Heart left ventricle (tissue), 16 donors: ENCODE results near the gene SUCNR1. TPM values are rescaled to one million over a fixed set of nuclear protein-coding genes. Genes with fewer than 3 reads are reported as not detected.
"Not testable (repeated sequence)": the region's sequence is repeated elsewhere in the genome, so short reads cannot be mapped to it uniquely, and the experiment has no call there.

ENCODE experiments used
- ATAC-seq, 4 donors: fragments of 200-7000 bp; cut with Tn5 transposase; one replicate each; pipeline ENCODE4 v1.9.1; 2020 to 2022; ENCODE audit warnings: moderate library complexity in 4 of 4, mild to moderate bottlenecking in 3 of 4, moderate number of reproducible peaks in 1 of 4
- DNase-seq, 5 donors: peaks; one replicate each; pipeline ENCODE4 v3.0.0-alpha.2; 2020
- H3K27ac ChIP-seq, 12 donors: fragments of 200-600 bp; sonication (generic) in 4 of 12; one replicate each; pipeline versions ENCODE4 v1.5.0 to v1.8.0; 2016 to 2022; ENCODE audit warnings: mild to moderate bottlenecking in 2 of 12
- H3K27me3 ChIP-seq, 9 donors: fragments of 200-600 bp; sonication (generic) in 2 of 9; one replicate each; pipeline versions ENCODE4 v1.5.1 to v1.8.0; 2016 to 2022; ENCODE audit warnings: mild to moderate bottlenecking in 3 of 9
- H3K36me3 ChIP-seq, 9 donors: fragments of 200-600 bp; sonication (generic) in 2 of 9; one replicate each; pipeline versions ENCODE4 v1.5.0 to v1.8.0; 2018 to 2022; ENCODE audit warnings: mild to moderate bottlenecking in 2 of 9
- H3K4me1 ChIP-seq, 12 donors: fragments of 200-600 bp; sonication (generic) in 4 of 12; one replicate each; pipeline versions ENCODE4 v1.5.0 to v1.8.0; 2016 to 2022; ENCODE audit warnings: mild to moderate bottlenecking in 3 of 12
- H3K4me3 ChIP-seq, 12 donors: fragments of 200-600 bp; sonication (generic) in 4 of 12; one replicate each; pipeline versions ENCODE4 v1.5.0 to v1.8.0; 2017 to 2022; ENCODE audit warnings: mild to moderate bottlenecking in 9 of 12, moderate library complexity in 4 of 12
- H3K9me3 ChIP-seq, 12 donors: fragments of 200-600 bp; sonication (generic) in 4 of 12; one replicate each; pipeline versions ENCODE4 v1.5.0 to v1.8.0; 2016 to 2022; ENCODE audit warnings: mild to moderate bottlenecking in 1 of 12
- CTCF ChIP-seq, 12 donors: fragments of 200-600 bp; sonication (generic) in 4 of 12; IDR thresholded peaks; one replicate each; pipeline versions ENCODE4 v1.5.0 to v1.8.0; 2018 to 2022; ENCODE audit warnings: antibody characterized with exemption in 12 of 12, mild to moderate bottlenecking in 5 of 12
- POLR2A ChIP-seq, 2 donors: fragments of 450-650 bp; IDR thresholded peaks; one replicate each; pipeline ENCODE4 v1.6.1; 2017; ENCODE audit warnings: antibody characterized with exemption in 2 of 2, mild to moderate bottlenecking in 2 of 2, moderate library complexity in 2 of 2
- WGBS, 4 donors: extraction: QIAGEN DNeasy Blood & Tissue Kit in 2 of 4; methylation state at CpG; one replicate each; pipeline versions ENCODE4 v1.1.5 to v1.1.7; 2013 to 2018; 5-methylcytosine and 5-hydroxymethylcytosine counted together
- intact Hi-C, 10 donors: fragments of 100-400 bp; cut with DNase I; formaldehyde crosslinking; loops; one replicate each; pipeline versions ENCODE4 v1.11.1 to v1.14.2; 2022
- polyA plus RNA-seq, 2 donors: library from polyadenylated mRNA; stranded (reverse); fragments of 200-250 nt; gene quantifications; one replicate each; pipeline ENCODE4 v1.2.3, GENCODE V29; 2013
- total RNA-seq, 9 donors: library from RNA; depleted of rRNA in 2 of 9; stranded (reverse); fragments of >200 nt in 2 of 9; fragmentation: NEBNext Ultra II Directional in 3 of 9; extraction: Animal tissue kit (Norgen Biotek cat#: 25700) in 3 of 9; gene quantifications; one replicate each; pipeline versions ENCODE4 v1.1.0 to v1.2.4, GENCODE V29; 2016 to 2023
- donor health status: ischemic (EF 13 %, LVEDD 7.1; RV severe dilation, severe dysfunction).
- donor health status: healthy with polysubstance abuse.
- donor health status: DM: no; HTN: yes; CAD: no.
- donor health status: DM: no; HTN: no; CAD: no.
- donor health status: ischemic (EF 25% LVEDD 6.9; RV normal size, moderate dysfunction).
- donor health status: ischemic (EF 25% LVEDD 5.7; RV mildly dilated, moderate dysfunction).
- donor health status: healthy.
- donor health status: DM: yes; HTN: yes; CAD: no.
- donor health status: ischemic (EF 35%, LVEDD 5.7; RV mildly dilated, moderate dysfunction).
- donor health status: nonischemic (EF 11% LVEDD 7.7; RV severe dilation, severe dysfunction).
- donor health status: DM: yes; HTN: yes; CAD: no.
- donor health status: PGD.
- donor health status: ischemic (EF 29% LVEDD 5.4; RV normal size, mild dysfunction).
- donor health status: nonischemic (EF 23%, LVEDD 6.1; RV moderate dilation, normal function).

SUCNR1 gene
- total and polyA plus RNA-seq, 11 donors: 0.07 to 7.2 (median 0.18) TPM; not detected in 1

- no peak overlapping the region for H3K4me3 ChIP-seq
- DNase-seq (no peak), ATAC-seq (no peak)
- H3K4me1 ChIP-seq: peaks cover 0 to 43% (median 2%) of the 10 kb centered on the region in 12 donors
- intact Hi-C loops: no loop called here
- no peaks in the 10 kb centered on the region for H3K9me3 ChIP-seq
- 40 to 54% (median 47%) methylated on average over 3 of the region's 3 CpGs for WGBS, 4 donors
- H3K27ac ChIP-seq: no peak overlapping the region
- H3K36me3 ChIP-seq: no peaks in the 10 kb centered on the region
- TF ChIP-seq POLR2A (IDR thresholded peaks at IDR 0.05) (no peak), CTCF (IDR thresholded peaks at IDR 0.05) (no peak)
- no peaks in the 10 kb centered on the region for H3K27me3 ChIP-seq
Observed at GRCh38 chr3:151869181-151869580, 4.3 kb upstream of the SUCNR1 start.

GRCh38 chr3:151871639-151872468 lies 1.6 kb upstream of the SUCNR1 start:
- Histone ChIP-seq H3K4me1 (peaks cover 0 to 45% (median 0%) of the 10 kb centered on the region in 12 donors), H3K27me3 (no peaks in the 10 kb centered on the region), H3K9me3 (no peaks in the 10 kb centered on the region), H3K4me3 (no peak overlapping the region), H3K36me3 (no peaks in the 10 kb centered on the region), H3K27ac (peak overlapping the region in 6 of 12 donors; percentile 6 to 85 (median 29))
- TF ChIP-seq CTCF (IDR thresholded peaks at IDR 0.05) (no peak), POLR2A (IDR thresholded peaks at IDR 0.05) (no peak)
- intact Hi-C loops: no loop called here
- DNase-seq (peak in 3 of 5 donors; percentile 14 to 31 (median 23)), ATAC-seq (peak; percentile 32 to 93 (median 84))
- WGBS, 4 donors: 40 to 46% (median 44%) methylated on average over 8 of the region's 8 CpGs

- H3K4me1 ChIP-seq: peaks cover 0 to 47% (median 0%) of the 10 kb centered on the region in 12 donors
- DNase-seq: peak in 1 of 5 donors; percentile 28
- ATAC-seq, H3K9me3 ChIP-seq, intact Hi-C loops, H3K36me3 ChIP-seq, H3K27me3 ChIP-seq: not testable (repeated sequence)
- 90 to 95% (median 93%) methylated on average over 5 of the region's 5 CpGs for WGBS, 4 donors
- peak overlapping the region in 1 of 12 donors; percentile 85 for H3K27ac ChIP-seq
- peak overlapping the region in 1 of 12 donors; percentile 44 for H3K4me3 ChIP-seq
Observed at GRCh38 chr3:151874079-151874478, 636 bp downstream of the SUCNR1 start.

- Histone ChIP-seq H3K27ac (peak overlapping the region in 1 of 12 donors; percentile 81), H3K4me3 (peak overlapping the region in 2 of 12 donors; percentile 15 to 44), H3K4me1 (peaks cover 0 to 55% (median 0%) of the 10 kb centered on the region in 12 donors), H3K36me3 (no peaks in the 10 kb centered on the region), H3K9me3 (no peaks in the 10 kb centered on the region), H3K27me3 (no peaks in the 10 kb centered on the region)
- 60 to 66% (median 61%) methylated on average over 3 of the region's 3 CpGs for WGBS, 4 donors
- intact Hi-C loops: no loop called here
- ATAC-seq (no peak), DNase-seq (no peak)
- TF ChIP-seq CTCF (IDR thresholded peaks at IDR 0.05) (no peak), POLR2A (IDR thresholded peaks at IDR 0.05) (no peak)
Observed at GRCh38 chr3:151875759-151876158, 2.3 kb downstream of the SUCNR1 start.
